Superior temporal gyrus (tissue), 1 donor: Measurements from ENCODE around the gene RGSL1.
"Not testable (repeated sequence)": the region's sequence is repeated elsewhere in the genome, so short reads cannot be mapped to it uniquely, and the experiment has no call there.

Source experiments
- DNase-seq: peaks from one replicate; pipeline ENCODE4 v3.0.0-alpha.2; 2016; ENCODE audit errors: extremely low spot score

RGSL1 gene

GRCh38 chr1:182446033-182446669, 3.8 kb upstream of the RGSL1 start:
- DNase-seq = peak; percentile 47

- DNase-seq = not testable (repeated sequence)
Measured at GRCh38 chr1:182447124-182447523, 2.8 kb upstream of the RGSL1 start.

- DNase-seq = no peak
Measured at GRCh38 chr1:182447660-182448059, 2.3 kb upstream of the RGSL1 start.

- DNase-seq = no peak
Measured at GRCh38 chr1:182453631-182454030, 3.7 kb downstream of the RGSL1 start.

- DNase-seq = no peak
Measured at GRCh38 chr1:182457844-182458243, 7.9 kb downstream of the RGSL1 start.

GRCh38 chr1:182459949-182460348, 10.0 kb downstream of the RGSL1 start:
- no peak for DNase-seq

- DNase-seq = no peak
Measured at GRCh38 chr1:182460550-182460951, 10.6 kb downstream of the RGSL1 start.

GRCh38 chr1:182473556-182473955, 23.6 kb downstream of the RGSL1 start:
- DNase-seq = no peak

- no peak for DNase-seq
Measured at GRCh38 chr1:182476625-182477024, 26.7 kb downstream of the RGSL1 start.

DNA sequence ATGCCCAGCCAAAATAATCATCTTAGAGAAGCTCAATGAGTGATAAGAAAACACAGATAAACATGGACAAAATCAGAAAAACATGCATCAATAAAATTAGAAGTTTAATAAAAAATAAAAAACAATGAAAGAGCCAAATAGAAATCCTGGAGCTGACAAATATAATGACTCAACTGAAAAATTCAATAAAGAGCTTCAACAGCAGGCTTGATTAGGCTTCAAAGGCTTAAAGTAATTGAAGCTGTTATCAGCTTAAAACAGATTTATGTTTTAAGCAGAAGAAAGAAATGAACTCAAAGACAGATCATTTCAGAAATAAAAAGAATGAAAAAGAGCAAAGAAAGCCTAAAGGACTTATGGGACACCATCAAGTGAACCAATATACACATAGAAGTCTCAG, 28.3 kb downstream of the RGSL1 start:
- no peak for DNase-seq

GRCh38 chr1:182484067-182484466, 34.1 kb downstream of the RGSL1 start:
- no peak for DNase-seq

GRCh38 chr1:182484531-182485257, 34.7 kb downstream of the RGSL1 start:
- no peak for DNase-seq

- no peak for DNase-seq
Measured at GRCh38 chr1:182485861-182486260, 35.9 kb downstream of the RGSL1 start.

DNA sequence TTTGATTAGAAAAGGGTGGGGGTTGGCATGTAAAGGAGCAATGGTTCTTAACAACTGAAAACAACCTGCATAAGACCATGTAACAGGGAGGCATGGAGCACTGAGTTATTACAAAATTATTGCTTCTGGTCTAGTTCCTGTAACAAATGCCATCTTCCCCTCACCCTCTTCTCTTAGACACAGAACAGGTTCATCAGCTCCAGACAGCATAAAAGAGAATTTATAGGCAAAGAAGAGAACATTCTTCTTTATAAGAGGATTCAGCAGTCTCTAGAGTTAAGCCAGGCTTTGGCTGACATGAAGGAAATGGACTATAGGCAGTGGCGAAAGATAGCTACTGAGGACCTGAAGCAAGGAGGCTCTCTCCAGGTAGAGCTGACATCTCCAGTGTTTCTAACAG, 38.9 kb downstream of the RGSL1 start:
- no peak for DNase-seq

- DNase-seq = no peak
Measured at GRCh38 chr1:182493063-182493462, 43.1 kb downstream of the RGSL1 start.

- no peak for DNase-seq
Measured at GRCh38 chr1:182495002-182495401, 45.1 kb downstream of the RGSL1 start.

GRCh38 chr1:182495693-182496092, 45.7 kb downstream of the RGSL1 start:
- DNase-seq = no peak

GRCh38 chr1:182507685-182508084, 57.7 kb downstream of the RGSL1 start:
- DNase-seq = no peak

- DNase-seq = no peak
Measured at GRCh38 chr1:182515556-182515955, 65.6 kb downstream of the RGSL1 start.

DNA sequence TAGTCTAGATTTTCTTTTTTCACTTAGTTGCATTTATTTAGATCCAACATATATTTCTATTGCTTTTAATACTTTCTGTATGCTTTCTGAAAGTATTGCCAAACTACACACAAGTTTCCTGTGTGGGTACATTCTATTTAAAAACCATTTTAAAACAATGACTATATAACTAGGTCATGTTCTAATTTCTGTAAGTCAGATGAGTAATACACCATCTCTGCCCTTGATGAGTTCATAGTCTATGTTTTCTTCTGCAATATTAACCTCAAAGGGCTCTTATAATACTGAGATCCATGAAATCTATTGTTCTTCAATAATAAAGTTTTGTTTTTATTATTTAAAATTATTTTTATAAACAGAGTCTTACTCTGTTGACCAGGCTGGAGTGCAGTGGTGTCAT, 70.8 kb downstream of the RGSL1 start:
- DNase-seq = no peak

DNA sequence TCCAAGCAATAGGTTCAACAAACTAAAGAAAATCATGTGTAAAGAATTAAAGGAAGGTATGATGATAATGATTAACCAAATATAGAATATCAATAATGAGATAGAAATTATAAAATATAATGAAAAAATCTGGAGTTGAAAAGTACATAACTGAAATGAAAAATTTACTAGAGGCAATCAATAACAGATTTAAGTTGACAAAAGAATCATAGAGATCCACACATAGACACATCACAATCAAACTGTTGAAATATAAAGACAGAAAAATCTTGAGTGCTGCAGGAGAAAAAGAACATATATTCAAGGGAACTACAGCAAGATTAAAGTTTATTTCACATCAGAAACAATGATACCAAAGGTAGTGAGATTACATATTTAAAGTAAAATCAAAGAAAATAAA, 75.4 kb downstream of the RGSL1 start:
- DNase-seq = no peak

DNA sequence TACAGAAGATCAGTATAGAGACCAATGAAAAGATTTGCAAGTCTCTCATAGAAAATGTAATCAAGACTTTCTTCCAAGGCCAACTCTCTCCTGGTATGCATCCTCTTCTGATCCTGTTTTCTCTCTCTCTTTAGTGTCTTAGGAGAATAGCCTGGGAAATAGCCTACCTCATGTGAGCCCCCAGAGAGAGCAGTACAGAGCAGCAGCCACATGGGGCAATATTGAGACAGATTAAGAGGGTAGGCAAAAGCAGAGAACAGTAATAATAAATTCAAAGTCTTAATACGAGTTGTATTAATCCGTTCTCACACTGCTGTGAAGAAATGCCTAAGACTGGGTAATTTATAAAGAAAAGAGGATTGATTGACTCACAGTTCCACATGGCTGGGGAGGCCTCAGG, 77.7 kb downstream of the RGSL1 start:
- no peak for DNase-seq

DNA sequence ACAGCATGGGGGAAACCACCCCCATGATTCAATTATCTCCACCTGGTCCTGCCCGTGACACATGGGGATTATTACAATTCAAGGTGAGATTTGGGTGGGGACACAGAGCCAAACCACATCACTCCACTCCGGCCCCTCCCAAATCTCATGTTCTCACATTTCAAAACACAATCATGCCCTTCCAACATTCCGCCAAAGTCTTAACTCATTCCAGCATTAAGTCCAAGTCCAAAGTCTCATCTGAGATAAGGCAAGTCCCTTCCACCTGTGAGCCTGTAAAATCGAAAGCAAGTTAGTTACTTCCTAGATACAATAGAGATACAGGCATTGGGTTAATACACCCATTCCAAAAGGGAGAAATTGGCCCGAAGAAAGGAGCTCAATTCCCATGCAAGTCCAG, 78.3 kb downstream of the RGSL1 start:
- DNase-seq = not testable (repeated sequence)

- no peak for DNase-seq
Measured at GRCh38 chr1:182533896-182534295, 84.0 kb downstream of the RGSL1 start.
